Type B pancreatic cell (in vitro differentiated cells): Measurements from ENCODE around the gene IFIT3. TPM values are rescaled to one million over a fixed set of nuclear protein-coding genes. Genes with fewer than 3 reads are reported as not detected.
A peak's percentile ranks its signal among the peaks of the same experiment; 100 is the strongest.

Experiments used
- DNase-seq: peaks from one replicate; pipeline ENCODE4 v3.0.0; 2021; ENCODE audit warnings: mixed read lengths; ENCODE audit not compliant: unreplicated experiment; ENCODE audit errors: extremely low spot score
- H3K27ac Mint-ChIP-seq: 2 replicates; pipeline ENCODE4 v1.8.0; 2021; ENCODE audit warnings: mild to moderate bottlenecking, mixed read lengths
- H3K27me3 Mint-ChIP-seq: 2 replicates; pipeline ENCODE4 v1.8.0; 2021; ENCODE audit warnings: mixed read lengths
- H3K36me3 Mint-ChIP-seq: 2 replicates; pipeline ENCODE4 v1.8.0; 2021; ENCODE audit warnings: mixed read lengths
- H3K4me1 Mint-ChIP-seq: one replicate; pipeline ENCODE4 v1.8.0; 2021; ENCODE audit warnings: mixed read lengths; ENCODE audit not compliant: unreplicated experiment
- H3K4me3 Mint-ChIP-seq: 2 replicates; pipeline ENCODE4 v1.8.0; 2021; ENCODE audit warnings: mild to moderate bottlenecking, mixed read lengths
- H3K9me3 Mint-ChIP-seq: 2 replicates; pipeline ENCODE4 v1.8.0; 2021; ENCODE audit warnings: mixed read lengths
- CTCF ChIP-seq: fragments of 200-600 bp; sonication (generic); conservative IDR thresholded peaks from 2 replicates; pipeline ENCODE4 v1.5.0; 2021; ENCODE audit warnings: antibody characterized with exemption, mild to moderate bottlenecking
- long read RNA-seq: library from polyadenylated mRNA; unstranded; transcript quantifications from one replicate; pipeline ENCODE4 v2.0.0, GENCODE V29; 2020
- total RNA-seq: library from RNA; stranded (reverse); gene quantifications from 2 replicates; pipeline ENCODE4 v1.2.1, GENCODE V29; 2021; ENCODE audit warnings: low replicate concordance

Gene IFIT3, protein sequence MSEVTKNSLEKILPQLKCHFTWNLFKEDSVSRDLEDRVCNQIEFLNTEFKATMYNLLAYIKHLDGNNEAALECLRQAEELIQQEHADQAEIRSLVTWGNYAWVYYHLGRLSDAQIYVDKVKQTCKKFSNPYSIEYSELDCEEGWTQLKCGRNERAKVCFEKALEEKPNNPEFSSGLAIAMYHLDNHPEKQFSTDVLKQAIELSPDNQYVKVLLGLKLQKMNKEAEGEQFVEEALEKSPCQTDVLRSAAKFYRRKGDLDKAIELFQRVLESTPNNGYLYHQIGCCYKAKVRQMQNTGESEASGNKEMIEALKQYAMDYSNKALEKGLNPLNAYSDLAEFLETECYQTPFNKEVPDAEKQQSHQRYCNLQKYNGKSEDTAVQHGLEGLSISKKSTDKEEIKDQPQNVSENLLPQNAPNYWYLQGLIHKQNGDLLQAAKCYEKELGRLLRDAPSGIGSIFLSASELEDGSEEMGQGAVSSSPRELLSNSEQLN
- total RNA-seq = 4.9 and 9.4 TPM in 2 replicates
- long read RNA-seq, transcript IFIT3-201 (2 exons, 2,455 nt) = major isoform, 63 of 73 reads
- long read RNA-seq, transcript IFIT3-202 (2 exons, 2,496 nt) = minor isoform, 7 of 73 reads
- long read RNA-seq, partial matches to known transcripts = 2 of 73 reads
- long read RNA-seq, other reads (novel, unspliced or antisense) = 1 of 73 reads

DNA sequence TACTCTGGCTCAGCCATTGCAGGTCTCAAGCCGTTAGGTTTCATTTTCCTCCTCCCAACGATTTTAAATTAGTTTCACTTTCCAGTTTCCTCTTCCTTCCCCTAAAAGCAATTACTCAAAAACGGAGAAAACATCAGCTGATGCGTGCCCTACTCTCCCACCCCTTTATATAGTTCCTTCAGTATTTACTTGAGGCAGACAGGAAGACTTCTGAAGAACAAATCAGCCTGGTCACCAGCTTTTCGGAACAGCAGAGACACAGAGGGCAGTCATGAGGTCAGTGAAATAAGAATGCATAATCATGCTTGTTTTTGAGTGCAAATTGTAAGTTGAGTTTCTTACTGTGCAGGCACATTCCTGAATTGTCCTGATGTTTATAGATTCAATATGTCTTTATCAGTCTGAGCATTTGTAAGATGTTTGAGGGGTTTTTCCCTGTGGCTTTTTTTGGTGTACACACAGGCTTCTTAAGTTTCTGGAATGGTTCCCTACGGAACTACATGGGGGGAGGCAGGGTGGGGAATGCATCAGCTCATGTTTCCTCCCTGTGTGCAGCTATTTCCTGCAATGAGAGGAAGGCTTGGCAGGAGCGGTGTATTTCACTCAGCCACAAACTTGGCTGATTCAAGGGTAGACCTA lies at the start of gene IFIT3:
TSS of gene IFIT3 (plus strand) at position 195 of the 639 bp plus-strand sequence. CDS start at position 272, 77 bp downstream.
- Mint-ChIP-seq H3K27ac (peak within 1 kb of the TSS; percentile 79), H3K4me3 (peak within 1 kb of the TSS; percentile 86), H3K27me3 (no peaks in the 10 kb centered on the region), H3K9me3 (no peaks in the 10 kb centered on the region), H3K4me1 (peaks cover 36% of the 10 kb centered on the region), H3K36me3 (no peaks in the 10 kb centered on the region)
- DNase-seq = no peak
- TF ChIP-seq CTCF = peak; percentile 12

- TF ChIP-seq CTCF = no peak
- H3K36me3 Mint-ChIP-seq = no peaks in the 10 kb centered on the region
- no peaks in the 10 kb centered on the region for H3K9me3 Mint-ChIP-seq
- H3K4me1 Mint-ChIP-seq = peaks cover 41% of the 10 kb centered on the region
- no peaks in the 10 kb centered on the region for H3K27me3 Mint-ChIP-seq
- peak overlapping the region; percentile 44 for H3K27ac Mint-ChIP-seq
- DNase-seq = no peak
- no peak overlapping the region for H3K4me3 Mint-ChIP-seq
These were observed 49.7 kb upstream of the IFIT3 start for GRCh38 chr10:89278034-89278535.

GRCh38 chr10:89278900-89279392 lies 48.9 kb upstream of the IFIT3 start:
- Mint-ChIP-seq H3K4me3 (no peak overlapping the region), H3K27ac (no peak overlapping the region), H3K27me3 (no peaks in the 10 kb centered on the region), H3K4me1 (peaks cover 49% of the 10 kb centered on the region), H3K36me3 (no peaks in the 10 kb centered on the region), H3K9me3 (no peaks in the 10 kb centered on the region)
- no peak for TF ChIP-seq CTCF
- no peak for DNase-seq

DNA sequence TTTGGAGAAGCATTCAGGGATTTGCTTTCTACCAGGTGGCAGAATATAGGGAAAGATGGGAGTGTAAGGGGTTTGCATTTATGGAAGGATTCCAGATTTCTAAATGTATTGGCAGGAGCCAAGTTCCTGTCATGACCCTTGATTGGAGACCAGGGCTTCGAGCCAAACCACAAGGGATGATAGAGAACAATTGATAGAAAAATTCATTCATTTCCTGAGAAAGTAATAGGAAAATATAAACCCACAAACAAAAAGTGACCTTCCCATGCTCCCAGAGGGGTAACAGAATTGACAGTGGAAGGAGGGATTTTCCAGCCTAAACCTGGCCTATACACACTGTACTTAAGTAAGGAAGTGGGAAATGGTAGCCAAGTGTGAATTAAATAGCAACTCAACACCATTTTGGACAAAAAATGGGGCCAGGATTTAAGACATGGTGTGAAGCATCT lies 48.4 kb upstream of the IFIT3 start:
- TF ChIP-seq CTCF = no peak
- Mint-ChIP-seq H3K9me3 (no peaks in the 10 kb centered on the region), H3K4me1 (peaks cover 51% of the 10 kb centered on the region), H3K36me3 (no peaks in the 10 kb centered on the region), H3K4me3 (no peak overlapping the region), H3K27me3 (no peaks in the 10 kb centered on the region), H3K27ac (no peak overlapping the region)
- no peak for DNase-seq

- H3K36me3 Mint-ChIP-seq = no peaks in the 10 kb centered on the region
- TF ChIP-seq CTCF = no peak
- H3K27ac Mint-ChIP-seq = no peak overlapping the region
- H3K9me3 Mint-ChIP-seq = no peaks in the 10 kb centered on the region
- peaks cover 51% of the 10 kb centered on the region for H3K4me1 Mint-ChIP-seq
- no peak for DNase-seq
- H3K4me3 Mint-ChIP-seq = no peak overlapping the region
- no peaks in the 10 kb centered on the region for H3K27me3 Mint-ChIP-seq
These were observed 47.3 kb upstream of the IFIT3 start for GRCh38 chr10:89280508-89280907.
